Glutamatergic neuron (in vitro differentiated cells): ENCODE results near the gene ZNF487. TPM values are rescaled to one million over a fixed set of nuclear protein-coding genes. Genes with fewer than 3 reads are reported as not detected.
A peak's percentile ranks its signal among the peaks of the same experiment; 100 is the strongest.
"Not testable (repeated sequence)": the region's sequence is repeated elsewhere in the genome, so short reads cannot be mapped to it uniquely, and the experiment has no call there.

ENCODE experiments used
- DNase-seq: peaks from one replicate; pipeline ENCODE4 v3.0.0; 2022
- H3K27ac Mint-ChIP-seq: one replicate; pipeline ENCODE4 v1.8.0; 2020; ENCODE audit warnings: mild to moderate bottlenecking, mixed read lengths, inconsistent platforms; ENCODE audit not compliant: unreplicated experiment
- H3K27me3 Mint-ChIP-seq: one replicate; pipeline ENCODE4 v1.8.0; 2020; ENCODE audit warnings: mild to moderate bottlenecking, moderate library complexity, mixed read lengths, inconsistent platforms; ENCODE audit not compliant: unreplicated experiment
- H3K36me3 Mint-ChIP-seq: one replicate; pipeline ENCODE4 v1.8.0; 2020; ENCODE audit warnings: mild to moderate bottlenecking, mixed read lengths, inconsistent platforms; ENCODE audit not compliant: unreplicated experiment
- H3K4me1 Mint-ChIP-seq: one replicate; pipeline ENCODE4 v1.8.0; 2020; ENCODE audit warnings: mild to moderate bottlenecking, low read depth, mixed read lengths, inconsistent platforms; ENCODE audit not compliant: unreplicated experiment
- H3K4me3 Mint-ChIP-seq: one replicate; pipeline ENCODE4 v1.8.0; 2020; ENCODE audit warnings: mild to moderate bottlenecking, mixed read lengths, inconsistent platforms; ENCODE audit not compliant: unreplicated experiment
- H3K9me3 Mint-ChIP-seq: one replicate; pipeline ENCODE4 v1.8.0; 2020; ENCODE audit warnings: mild to moderate bottlenecking, moderate library complexity, mixed read lengths, inconsistent platforms; ENCODE audit not compliant: unreplicated experiment
- total RNA-seq: library from RNA; stranded (reverse); fragmentation: NEBNext Ultra II Directional; extraction: Animal tissue kit (Norgen Biotek cat#: 25700); gene quantifications from one replicate; pipeline ENCODE4 v1.2.1, GENCODE V29; 2021; ENCODE audit not compliant: unreplicated experiment
- TF ChIP-seq, protein P1 (sequence below): fragments of 200-600 bp; sonication (generic); IDR thresholded peaks from one replicate; pipeline ENCODE4 v1.5.0; 2021; ENCODE audit not compliant: partially characterized antibody, unreplicated experiment

The ZNF487 gene
- total RNA-seq, 1 donor from 2014 or later: 2.1 TPM

DNA sequence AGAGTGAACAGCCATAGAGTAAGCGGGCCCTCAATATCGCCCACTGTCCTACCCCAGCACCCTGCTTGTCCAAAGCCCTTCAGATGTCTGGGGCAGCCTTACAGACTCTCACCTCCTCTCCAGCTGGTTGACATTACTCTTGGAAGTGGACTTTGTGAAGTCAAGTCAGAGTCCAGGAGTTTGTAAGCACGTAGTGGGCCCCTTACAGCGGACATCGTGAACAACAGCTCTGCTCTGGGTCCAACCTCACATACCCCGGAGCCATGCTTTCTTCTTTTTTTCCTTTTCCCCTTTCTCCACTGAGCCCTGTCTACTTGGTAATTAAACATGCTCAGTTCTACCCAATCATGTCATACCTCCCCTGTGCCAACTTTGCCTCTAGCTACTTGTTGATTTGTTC is 45.4 kb upstream of the ZNF487 start:
- H3K4me1 Mint-ChIP-seq: peaks cover 13% of the 10 kb centered on the region
- no peak overlapping the region for H3K4me3 Mint-ChIP-seq
- H3K36me3 Mint-ChIP-seq: peaks cover 4% of the 10 kb centered on the region
- peaks cover 4% of the 10 kb centered on the region for H3K9me3 Mint-ChIP-seq
- H3K27ac Mint-ChIP-seq: no peak overlapping the region
- TF ChIP-seq, protein P1, sequence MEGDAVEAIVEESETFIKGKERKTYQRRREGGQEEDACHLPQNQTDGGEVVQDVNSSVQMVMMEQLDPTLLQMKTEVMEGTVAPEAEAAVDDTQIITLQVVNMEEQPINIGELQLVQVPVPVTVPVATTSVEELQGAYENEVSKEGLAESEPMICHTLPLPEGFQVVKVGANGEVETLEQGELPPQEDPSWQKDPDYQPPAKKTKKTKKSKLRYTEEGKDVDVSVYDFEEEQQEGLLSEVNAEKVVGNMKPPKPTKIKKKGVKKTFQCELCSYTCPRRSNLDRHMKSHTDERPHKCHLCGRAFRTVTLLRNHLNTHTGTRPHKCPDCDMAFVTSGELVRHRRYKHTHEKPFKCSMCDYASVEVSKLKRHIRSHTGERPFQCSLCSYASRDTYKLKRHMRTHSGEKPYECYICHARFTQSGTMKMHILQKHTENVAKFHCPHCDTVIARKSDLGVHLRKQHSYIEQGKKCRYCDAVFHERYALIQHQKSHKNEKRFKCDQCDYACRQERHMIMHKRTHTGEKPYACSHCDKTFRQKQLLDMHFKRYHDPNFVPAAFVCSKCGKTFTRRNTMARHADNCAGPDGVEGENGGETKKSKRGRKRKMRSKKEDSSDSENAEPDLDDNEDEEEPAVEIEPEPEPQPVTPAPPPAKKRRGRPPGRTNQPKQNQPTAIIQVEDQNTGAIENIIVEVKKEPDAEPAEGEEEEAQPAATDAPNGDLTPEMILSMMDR: no peak
- H3K27me3 Mint-ChIP-seq: peaks cover 11% of the 10 kb centered on the region
- DNase-seq: no peak

GRCh38 chr10:43392748-43393147 is 44.2 kb upstream of the ZNF487 start:
- Mint-ChIP-seq H3K36me3 (peaks cover 4% of the 10 kb centered on the region), H3K4me3 (no peak overlapping the region), H3K27me3 (peaks cover 13% of the 10 kb centered on the region), H3K9me3 (peaks cover 4% of the 10 kb centered on the region), H3K27ac (no peak overlapping the region), H3K4me1 (peaks cover 13% of the 10 kb centered on the region)
- DNase-seq: no peak
- TF ChIP-seq, protein P1: no peak

GRCh38 chr10:43393186-43393585 is 43.7 kb upstream of the ZNF487 start:
- H3K4me3 Mint-ChIP-seq, H3K27ac Mint-ChIP-seq, DNase-seq, H3K36me3 Mint-ChIP-seq, H3K9me3 Mint-ChIP-seq: not testable (repeated sequence)
- Mint-ChIP-seq H3K27me3 (peaks cover 13% of the 10 kb centered on the region), H3K4me1 (peaks cover 13% of the 10 kb centered on the region)

DNA sequence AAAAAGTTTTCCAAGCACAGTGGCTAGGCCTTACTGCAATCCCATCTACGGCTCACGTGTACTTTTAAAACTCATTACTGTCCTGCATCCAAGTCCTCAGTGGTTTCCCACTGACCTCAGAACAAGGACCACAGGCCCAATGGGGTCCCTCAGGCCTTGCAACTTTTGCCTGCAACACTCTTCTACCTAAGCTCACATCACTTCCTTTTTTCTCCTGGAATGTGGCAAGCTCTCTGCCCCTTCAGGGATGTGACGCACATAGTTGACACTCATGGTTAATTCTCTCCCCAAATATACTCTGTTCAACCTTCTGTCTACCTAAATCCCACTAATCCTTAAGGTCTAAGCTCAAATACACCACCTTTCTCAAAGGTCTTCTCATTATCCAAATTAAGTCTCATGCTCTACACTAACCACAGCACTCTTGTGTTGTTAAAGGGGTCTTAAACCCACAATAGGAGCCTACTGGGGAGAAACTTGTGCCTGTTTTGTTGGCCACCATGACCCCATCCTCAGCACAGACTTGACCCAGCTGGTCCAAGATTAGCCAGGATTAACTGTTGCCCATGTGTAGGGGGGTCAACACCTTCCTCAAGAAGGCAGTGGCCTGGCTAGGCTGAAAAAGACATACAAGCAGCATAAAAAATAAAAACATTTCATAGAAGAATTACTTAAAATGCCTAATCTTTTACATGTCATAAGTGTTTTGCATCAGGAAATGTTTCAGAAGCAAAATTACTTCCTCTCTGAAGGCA is 43.1 kb upstream of the ZNF487 start:
- Mint-ChIP-seq H3K27ac (no peak overlapping the region), H3K9me3 (peaks cover 4% of the 10 kb centered on the region), H3K27me3 (peaks cover 13% of the 10 kb centered on the region), H3K36me3 (peaks cover 4% of the 10 kb centered on the region), H3K4me3 (no peak overlapping the region), H3K4me1 (peaks cover 13% of the 10 kb centered on the region)
- no peak for DNase-seq
- TF ChIP-seq, protein P1: no peak

DNA sequence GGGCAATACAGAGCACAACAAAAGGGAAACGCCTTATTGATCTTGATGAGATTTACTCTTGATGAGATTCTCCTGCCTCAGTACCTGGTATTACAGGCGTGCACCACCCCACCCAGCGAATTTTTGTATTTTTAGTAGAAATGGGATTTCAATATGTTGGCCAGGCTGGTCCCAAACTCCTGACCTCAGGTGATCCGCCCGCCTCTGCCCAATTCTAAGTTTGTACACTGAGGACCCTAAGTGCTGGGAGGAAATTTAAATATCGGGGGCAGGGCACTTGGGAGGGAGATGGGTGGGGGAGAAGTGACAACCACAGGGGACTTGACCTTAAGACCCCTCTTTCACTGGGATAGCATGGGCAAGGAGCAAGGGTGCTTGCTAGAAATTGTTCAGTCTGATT is 42.0 kb upstream of the ZNF487 start:
- peaks cover 13% of the 10 kb centered on the region for H3K27me3 Mint-ChIP-seq

More for the DNA sequence above, 42.0 kb upstream of the ZNF487 start:
- Mint-ChIP-seq H3K27ac (peak overlapping the region; percentile 57), H3K4me3 (peak overlapping the region; percentile 78), H3K4me1 (peaks cover 13% of the 10 kb centered on the region), H3K9me3 (peaks cover 6% of the 10 kb centered on the region), H3K36me3 (peaks cover 4% of the 10 kb centered on the region)
- no peak for DNase-seq
- TF ChIP-seq, protein P1: no peak
